ENCODE results near the gene ABHD16A. TPM values are rescaled to one million over a fixed set of nuclear protein-coding genes. Genes with fewer than 3 reads are reported as not detected.

ABHD16A gene
- total and polyA plus RNA-seq, 10 of the 15 experiments (the other 5 are each of a cell fraction or from before 2014, with no cell fraction given), result 7.5 to 43.0 (median 32.9) TPM

- H2AFZ ChIP-seq (ENCODE audit: control insufficient read depth, low read depth, low read length), result no peak overlapping the region
- TF ChIP-seq BHLHE40 (IDR thresholded peaks at IDR 0.05; ENCODE audit: borderline replicate concordance in 1 of 2, low read depth in 2 of 2, low read length in 1 of 2) (no peak), NBN (IDR thresholded peaks at IDR 0.05) (no peak), FOXM1 (IDR thresholded peaks at IDR 0.05; ENCODE audit: low read depth, low read length) (no peak), CUX1 (IDR thresholded peaks at IDR 0.05; ENCODE audit: insufficient replicate concordance, low read depth, low read length) (no peak), MYC (IDR thresholded peaks at IDR 0.05; ENCODE audit: insufficient read depth, insufficient read length, insufficient replicate concordance, low read length, severe bottlenecking) (no peak), TARDBP (IDR thresholded peaks at IDR 0.05; ENCODE audit: borderline replicate concordance) (no peak), ATF3 (IDR thresholded peaks at IDR 0.05; ENCODE audit: borderline replicate concordance, extremely low read depth, low read depth, low read length) (no peak), PRDM15 (CRISPR knock-in tag; IDR thresholded peaks at IDR 0.05) (no peak), ZBTB4 (CRISPR knock-in tag; IDR thresholded peaks at IDR 0.05) (no peak)
- no peaks in the 10 kb centered on the region for H3K4me1 ChIP-seq (ENCODE audit: control insufficient read depth, insufficient read depth, low read length)
- WGBS (ENCODE audit: insufficient coverage, insufficient replicate concordance, low lambda C conversion rate, missing lambda C conversion rate), result 63% methylated on average over 10 of the region's 10 CpGs
- no peak overlapping the region for H3K4me2 ChIP-seq (ENCODE audit: control insufficient read depth, insufficient read depth)
- ChIA-PET RAD21 (ENCODE audit: unreplicated experiment) (no interaction called here), POLR2A (no interaction called here), CTCF (no interaction called here), SMC1A (ENCODE audit: uncharacterized antibody, unreplicated experiment) (interaction anchor here (1.0 kb wide), 1 partner anchor 52 kb away, joined by 3 read pairs; no protein-coding TSS in a partner anchor)
- intact Hi-C loops (cut with micrococcal nuclease; ENCODE audit: unreplicated experiment), result no loop called here
- no peaks in the 10 kb centered on the region for H4K20me1 ChIP-seq (ENCODE audit: control insufficient read depth, insufficient read depth)
- H3K27ac ChIP-seq (ENCODE audit: control insufficient read depth, insufficient read depth), result no peak overlapping the region
- no peak overlapping the region for H3K4me3 ChIP-seq
- no peaks in the 10 kb centered on the region for H3K79me2 ChIP-seq (ENCODE audit: control insufficient read depth, insufficient read depth, low read length)
- FAIRE-seq (no peak), DNase-seq (ENCODE audit: low read depth, low spot score) (no peak), ATAC-seq (peak; percentile 39; the same call in 1 of the 3 replicates)
- H3K27me3 ChIP-seq (replicated peaks in 1 of 2; ENCODE audit: control insufficient read depth in 2 of 2, insufficient read depth in 2 of 2, low read length in 1 of 2), result peaks cover 0 to 2% of the 10 kb centered on the region in 2 experiments; a peak in 2 of 4 replicates
- H3K36me3 ChIP-seq (ENCODE audit: control insufficient read depth in 2 of 2, insufficient read depth in 2 of 2, low read length in 1 of 2), result no peaks in the 10 kb centered on the region
- no peak overlapping the region for H3K9ac ChIP-seq (ENCODE audit: control insufficient read depth, insufficient read depth, low read length)
- BruUV-seq (replicated peaks), result no TSS peak
- no peaks in the 10 kb centered on the region for H3K9me3 ChIP-seq (replicated peaks; ENCODE audit: control insufficient read depth, insufficient read depth, low read length)
- in situ Hi-C loops (cut with MboI), result no loop called here
These were observed 14.5 kb upstream of the ABHD16A start for GRCh38 chr6:31717499-31718222.
